Kidney epithelial cell (primary cell): ENCODE data around the gene CELF2. TPM values are rescaled to one million over a fixed set of nuclear protein-coding genes. Genes with fewer than 3 reads are reported as not detected.

Source experiments
- DNase-seq: peaks from one replicate; pipeline ENCODE4 v3.0.0-alpha.2; 2010; ENCODE audit warnings: low read depth
- H3K27me3 ChIP-seq: 2 replicates; pipeline ENCODE4 v1.6.0; 2011; ENCODE audit warnings: low read length; ENCODE audit not compliant: control insufficient read depth, insufficient read depth
- H3K36me3 ChIP-seq: 2 replicates; pipeline ENCODE4 v1.5.1; 2011; ENCODE audit warnings: low read length; ENCODE audit not compliant: control insufficient read depth, insufficient read depth
- H3K4me3 ChIP-seq: 2 replicates; pipeline ENCODE4 v1.5.1; 2011; ENCODE audit warnings: low read depth, mild to moderate bottlenecking, control low read depth, low read length
- total RNA-seq: library from RNA; depleted of rRNA; stranded (reverse); fragments of >200 nt; gene quantifications from 2 replicates; pipeline ENCODE4 v1.2.3, GENCODE V29; 2015
- TF ChIP-seq, protein P1 (sequence below): IDR thresholded peaks from 2 replicates; pipeline ENCODE4 v1.5.1; 2011; ENCODE audit warnings: mild to moderate bottlenecking, moderate library complexity, low read length, control low read depth, inconsistent platforms; ENCODE audit not compliant: insufficient read depth, poor library complexity, severe bottlenecking

The CELF2 gene
- total RNA-seq, 1 donor from 2014 or later: 15.2 TPM

- DNase-seq: no peak
- no peak overlapping the region for H3K4me3 ChIP-seq
Observed at GRCh38 chr10:11111490-11111889, 93.8 kb downstream of the CELF2 start.

GRCh38 chr10:11112718-11113117, 95.0 kb downstream of the CELF2 start:
- Histone ChIP-seq H3K36me3 (no peaks in the 10 kb centered on the region), H3K27me3 (no peaks in the 10 kb centered on the region), H3K4me3 (no peak overlapping the region)
- DNase-seq: no peak
- TF ChIP-seq, protein P1, sequence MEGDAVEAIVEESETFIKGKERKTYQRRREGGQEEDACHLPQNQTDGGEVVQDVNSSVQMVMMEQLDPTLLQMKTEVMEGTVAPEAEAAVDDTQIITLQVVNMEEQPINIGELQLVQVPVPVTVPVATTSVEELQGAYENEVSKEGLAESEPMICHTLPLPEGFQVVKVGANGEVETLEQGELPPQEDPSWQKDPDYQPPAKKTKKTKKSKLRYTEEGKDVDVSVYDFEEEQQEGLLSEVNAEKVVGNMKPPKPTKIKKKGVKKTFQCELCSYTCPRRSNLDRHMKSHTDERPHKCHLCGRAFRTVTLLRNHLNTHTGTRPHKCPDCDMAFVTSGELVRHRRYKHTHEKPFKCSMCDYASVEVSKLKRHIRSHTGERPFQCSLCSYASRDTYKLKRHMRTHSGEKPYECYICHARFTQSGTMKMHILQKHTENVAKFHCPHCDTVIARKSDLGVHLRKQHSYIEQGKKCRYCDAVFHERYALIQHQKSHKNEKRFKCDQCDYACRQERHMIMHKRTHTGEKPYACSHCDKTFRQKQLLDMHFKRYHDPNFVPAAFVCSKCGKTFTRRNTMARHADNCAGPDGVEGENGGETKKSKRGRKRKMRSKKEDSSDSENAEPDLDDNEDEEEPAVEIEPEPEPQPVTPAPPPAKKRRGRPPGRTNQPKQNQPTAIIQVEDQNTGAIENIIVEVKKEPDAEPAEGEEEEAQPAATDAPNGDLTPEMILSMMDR: no peak

More at GRCh38 chr10:11111490-11111889, 93.8 kb downstream of the CELF2 start:
- TF ChIP-seq, protein P1: no peak
- no peaks in the 10 kb centered on the region for H3K27me3 ChIP-seq
- H3K36me3 ChIP-seq: no peaks in the 10 kb centered on the region

- Histone ChIP-seq H3K4me3 (no peak overlapping the region), H3K36me3 (no peaks in the 10 kb centered on the region), H3K27me3 (no peaks in the 10 kb centered on the region)
- TF ChIP-seq, protein P1: no peak
- no peak for DNase-seq
Observed at GRCh38 chr10:11113156-11113555, 95.5 kb downstream of the CELF2 start.

GRCh38 chr10:11114269-11114668, 96.6 kb downstream of the CELF2 start:
- Histone ChIP-seq H3K36me3 (no peaks in the 10 kb centered on the region), H3K4me3 (no peak overlapping the region), H3K27me3 (no peaks in the 10 kb centered on the region)
- DNase-seq: no peak
- TF ChIP-seq, protein P1: no peak

- Histone ChIP-seq H3K36me3 (no peaks in the 10 kb centered on the region), H3K4me3 (no peak overlapping the region), H3K27me3 (no peaks in the 10 kb centered on the region)
- TF ChIP-seq, protein P1: no peak
- DNase-seq: no peak
Observed at GRCh38 chr10:11115337-11115736, 97.7 kb downstream of the CELF2 start.

GRCh38 chr10:11116361-11116760, 98.7 kb downstream of the CELF2 start:
- no peak overlapping the region for H3K4me3 ChIP-seq
- no peaks in the 10 kb centered on the region for H3K36me3 ChIP-seq
- no peaks in the 10 kb centered on the region for H3K27me3 ChIP-seq
- TF ChIP-seq, protein P1: no peak
- no peak for DNase-seq
